Measurements from ENCODE around the gene GRM4.
"Not testable (repeated sequence)": the region's sequence is repeated elsewhere in the genome, so short reads cannot be mapped to it uniquely, and the experiment has no call there.

GRM4 gene

GRCh38 chr6:34044945-34045595 lies 100.8 kb downstream of the GRM4 start:
- DNase-seq (ENCODE audit: low spot score): no peak

GRCh38 chr6:34043359-34043758 lies 102.5 kb downstream of the GRM4 start:
- no peak for DNase-seq (ENCODE audit: low spot score)

GRCh38 chr6:34041998-34042397 lies 103.9 kb downstream of the GRM4 start:
- DNase-seq (ENCODE audit: low spot score): not testable (repeated sequence)

GRCh38 chr6:34041385-34041784 lies 104.5 kb downstream of the GRM4 start:
- DNase-seq (ENCODE audit: low spot score): no peak

GRCh38 chr6:34039943-34040342 lies 105.9 kb downstream of the GRM4 start:
- no peak for DNase-seq (ENCODE audit: low spot score)

GRCh38 chr6:34037151-34037550 lies 108.7 kb downstream of the GRM4 start:
- DNase-seq (ENCODE audit: low spot score): no peak

- DNase-seq (ENCODE audit: low spot score): peak; percentile 68
Observed at GRCh38 chr6:34036357-34037069, 109.4 kb downstream of the GRM4 start.

- no peak for DNase-seq (ENCODE audit: low spot score)
Observed at GRCh38 chr6:34035704-34036356, 110.1 kb downstream of the GRM4 start.

- DNase-seq (ENCODE audit: low spot score): no peak
Observed at GRCh38 chr6:34035161-34035560, 110.7 kb downstream of the GRM4 start.

- DNase-seq (ENCODE audit: low spot score): no peak
Observed at GRCh38 chr6:34032856-34033255, 113.0 kb downstream of the GRM4 start.

- DNase-seq (ENCODE audit: low spot score): no peak
Observed at GRCh38 chr6:34031625-34032383, 114.1 kb downstream of the GRM4 start.

- no peak for DNase-seq (ENCODE audit: low spot score)
Observed at GRCh38 chr6:34030831-34031624, 114.9 kb downstream of the GRM4 start.

- DNase-seq (ENCODE audit: low spot score): no peak
Observed at GRCh38 chr6:34029489-34030280, 116.2 kb downstream of the GRM4 start.

- DNase-seq (ENCODE audit: low spot score): no peak
Observed at GRCh38 chr6:34028691-34029360, 117.1 kb downstream of the GRM4 start.

GRCh38 chr6:34027939-34028441 lies 117.9 kb downstream of the GRM4 start:
- no peak for DNase-seq (ENCODE audit: low spot score)

- DNase-seq (ENCODE audit: low spot score): no peak
Observed at GRCh38 chr6:34027445-34027936, 118.4 kb downstream of the GRM4 start.

GRCh38 chr6:34025861-34026260 lies 120.0 kb downstream of the GRM4 start:
- no peak for DNase-seq (ENCODE audit: low spot score)

GRCh38 chr6:34025112-34025807 lies 120.6 kb downstream of the GRM4 start:
- DNase-seq (ENCODE audit: low spot score): no peak

- DNase-seq (ENCODE audit: low spot score): no peak
Observed at GRCh38 chr6:34022873-34023255, 123.0 kb downstream of the GRM4 start.
